HepG2 (cell line): ENCODE measurements around the gene PURB. TPM values are rescaled to one million over a fixed set of nuclear protein-coding genes. Genes with fewer than 3 reads are reported as not detected.

ENCODE experiments used
- ARHGAP35 ChIP-seq: sonication (generic); formaldehyde crosslinking; IDR thresholded peaks from 2 replicates; pipeline ENCODE4 v1.9.0; 2022; ENCODE audit warnings: mild to moderate bottlenecking, inconsistent platforms, moderate library complexity, missing genetic modification reagents, borderline replicate concordance
- CEBPG ChIP-seq: IDR thresholded peaks from 2 replicates; pipeline ENCODE4 v1.6.1; 2016
- CTCF ChIP-seq: sonication (generic); formaldehyde crosslinking; IDR thresholded peaks from 2 replicates; pipeline ENCODE4 v1.5.0; 2020; ENCODE audit warnings: mild to moderate bottlenecking, missing genetic modification reagents, moderate library complexity
- FOSL2 ChIP-seq: sonication (generic); formaldehyde crosslinking; IDR thresholded peaks from 2 replicates; pipeline ENCODE4 v1.4.0; 2020; ENCODE audit warnings: missing genetic modification reagents
- FOXK1 ChIP-seq: sonication (generic); formaldehyde crosslinking; IDR thresholded peaks from 2 replicates; pipeline ENCODE4 v1.4.0; 2020; ENCODE audit warnings: low read depth, missing genetic modification reagents, borderline replicate concordance
- HOXA3 ChIP-seq: sonication (generic); formaldehyde crosslinking; IDR thresholded peaks from 2 replicates; pipeline ENCODE4 v1.5.0; 2020; ENCODE audit warnings: missing genetic modification reagents
- KLF6 ChIP-seq: IDR thresholded peaks from 2 replicates; pipeline ENCODE4 v1.8.0; 2016; ENCODE audit warnings: missing biosample characterization, missing genetic modification reagents
- MEIS1 ChIP-seq: sonication (generic); formaldehyde crosslinking; IDR thresholded peaks from 2 replicates; pipeline ENCODE4 v1.9.0; 2021; ENCODE audit warnings: mild to moderate bottlenecking, missing genetic modification reagents, moderate library complexity, borderline replicate concordance
- MTF2 ChIP-seq: sonication (generic); formaldehyde crosslinking; IDR thresholded peaks from 2 replicates; pipeline ENCODE4 v1.5.0; 2020; ENCODE audit warnings: missing genetic modification reagents, borderline replicate concordance
- MXI1 ChIP-seq: IDR thresholded peaks from 3 replicates; pipeline ENCODE4 v1.6.1; 2012; ENCODE audit warnings: low read depth, low read length, inconsistent platforms, borderline replicate concordance
- MYC ChIP-seq: sonication (generic); formaldehyde crosslinking; IDR thresholded peaks from 2 replicates; pipeline ENCODE4 v1.9.0; 2021; ENCODE audit warnings: missing genetic modification reagents, borderline replicate concordance
- PAF1 ChIP-seq: IDR thresholded peaks from 2 replicates; pipeline ENCODE4 v1.6.1; 2016; ENCODE audit warnings: missing genetic modification reagents, missing compliant biosample characterization
- SAFB2 ChIP-seq: sonication (generic); formaldehyde crosslinking; IDR thresholded peaks from 2 replicates; pipeline ENCODE4 v1.5.1; 2020; ENCODE audit warnings: missing genetic modification reagents, low read depth, mild to moderate bottlenecking, borderline replicate concordance
- SAP130 ChIP-seq: IDR thresholded peaks from 2 replicates; pipeline ENCODE4 v1.6.1; 2016; ENCODE audit warnings: low read depth
- STAG1 ChIP-seq: sonication (generic); formaldehyde crosslinking; IDR thresholded peaks from 2 replicates; pipeline ENCODE4 v1.4.0; 2020; ENCODE audit warnings: missing genetic modification reagents
- ZBTB20 ChIP-seq: sonication (generic); formaldehyde crosslinking; IDR thresholded peaks from 2 replicates; pipeline ENCODE4 v1.8.1; 2023; ENCODE audit warnings: missing genetic modification reagents, low read depth, mild to moderate bottlenecking, borderline replicate concordance
- ZFP36L1 ChIP-seq: sonication (generic); formaldehyde crosslinking; IDR thresholded peaks from 2 replicates; pipeline ENCODE4 v1.8.0; 2022; ENCODE audit warnings: mild to moderate bottlenecking, missing genetic modification reagents, moderate library complexity
- ZNF263 ChIP-seq: sonication (generic); formaldehyde crosslinking; IDR thresholded peaks from 2 replicates; pipeline ENCODE4 v1.4.0; 2020; ENCODE audit warnings: missing genetic modification reagents
- ZNF3 ChIP-seq: IDR thresholded peaks from 2 replicates; pipeline ENCODE4 v1.7.0; 2017; ENCODE audit warnings: inconsistent platforms
- ZNF383 ChIP-seq: sonication (generic); formaldehyde crosslinking; IDR thresholded peaks from 2 replicates; pipeline ENCODE4 v1.4.0; 2020; ENCODE audit warnings: missing genetic modification reagents, mild to moderate bottlenecking, borderline replicate concordance
- ZNF550 ChIP-seq: sonication (generic); formaldehyde crosslinking; IDR thresholded peaks from 2 replicates; pipeline ENCODE4 v1.4.0; 2020; ENCODE audit warnings: mild to moderate bottlenecking, missing genetic modification reagents, borderline replicate concordance
- ZNF660 ChIP-seq: sonication (generic); formaldehyde crosslinking; IDR thresholded peaks from 2 replicates; pipeline ENCODE4 v1.5.1; 2020; ENCODE audit warnings: mild to moderate bottlenecking, low read depth, missing genetic modification reagents, borderline replicate concordance
- ZNF703 ChIP-seq: sonication (generic); formaldehyde crosslinking; IDR thresholded peaks from 2 replicates; pipeline ENCODE4 v1.5.1; 2020; ENCODE audit warnings: missing genetic modification reagents, mild to moderate bottlenecking, moderate library complexity, borderline replicate concordance
- ZNF724P ChIP-seq: sonication (generic); formaldehyde crosslinking; IDR thresholded peaks from 2 replicates; pipeline ENCODE4 v1.8.0; 2022; ENCODE audit warnings: missing genetic modification reagents, borderline replicate concordance
- polyA plus RNA-seq, 8 experiments: library from polyadenylated mRNA; depleted of rRNA in 3 of 8; stranded (reverse) in 7 of 8; unstranded in 1 of 8; fragments of >200 nt; fragmentation: Illumina TruSeq in 4 of 8; extraction: Trizol in 4 of 8; gene quantifications; 2 replicates each; pipeline versions ENCODE4 v1.2.1 to v1.2.3, GENCODE V29; 2011 to 2016; ENCODE audit warnings: low read depth in 4 of 8, missing spikeins in 1 of 8, mixed read lengths in 1 of 8; ENCODE audit not compliant: insufficient read depth in 1 of 8
- total RNA-seq, 5 experiments: library from RNA; depleted of rRNA; stranded (reverse); fragments of >200 nt; fragmentation: Illumina TruSeq; extraction: Trizol; gene quantifications; 2 replicates each; pipeline ENCODE4 v1.2.3, GENCODE V29; 2016; ENCODE audit warnings: low read depth in 1 of 5
- TF ChIP-seq, protein P1 (sequence below): sonication (generic); formaldehyde crosslinking; IDR thresholded peaks from 2 replicates; pipeline ENCODE4 v1.9.0; 2021; ENCODE audit warnings: missing genetic modification reagents, borderline replicate concordance
- TF ChIP-seq, protein P2 (sequence below): sonication (generic); formaldehyde crosslinking; IDR thresholded peaks from 2 replicates; pipeline ENCODE4 v1.8.1; 2023; ENCODE audit warnings: mild to moderate bottlenecking, moderate library complexity, missing genetic modification reagents

PURB gene
- total and polyA plus RNA-seq, 2 of the 13 experiments (the other 11 are each of a cell fraction or from before 2014, with no cell fraction given) = 2.3 to 4.3 TPM

- TF ChIP-seq FOSL2 (CRISPR knock-in tag) (0 out of 2 replicates have a peak, but pooled peaks have one; percentile 16), MEIS1 (CRISPR knock-in tag) (no peak), ZNF383 (CRISPR knock-in tag) (no peak), ZBTB20 (no peak), SAP130 (CRISPR knock-in tag) (peak; percentile 16; the same call in 1 of the 2 replicates), ZNF3 (peak; percentile 76; the same call in 1 of the 2 replicates), ZNF703 (CRISPR knock-in tag) (no peak), MXI1 (peak; percentile 19; the same call in 1 of the 3 replicates), KLF6 (CRISPR knock-in tag) (no peak), MYC (CRISPR knock-in tag) (peak; percentile 33; the same call in 1 of the 2 replicates), ZFP36L1 (CRISPR knock-in tag) (no peak), MTF2 (CRISPR knock-in tag) (no peak), CTCF (peak; percentile 91), FOXK1 (CRISPR knock-in tag) (no peak), ZNF660 (CRISPR knock-in tag) (no peak), PAF1 (CRISPR knock-in tag) (no peak), ZNF550 (CRISPR knock-in tag) (no peak), ZNF263 (CRISPR knock-in tag) (peak; percentile 70), STAG1 (CRISPR knock-in tag) (peak; percentile 93), ARHGAP35 (CRISPR knock-in tag) (no peak), CEBPG (CRISPR knock-in tag) (no peak), ZNF724P (CRISPR knock-in tag) (no peak), HOXA3 (no peak), SAFB2 (CRISPR knock-in tag) (no peak)
- TF ChIP-seq, protein P1, sequence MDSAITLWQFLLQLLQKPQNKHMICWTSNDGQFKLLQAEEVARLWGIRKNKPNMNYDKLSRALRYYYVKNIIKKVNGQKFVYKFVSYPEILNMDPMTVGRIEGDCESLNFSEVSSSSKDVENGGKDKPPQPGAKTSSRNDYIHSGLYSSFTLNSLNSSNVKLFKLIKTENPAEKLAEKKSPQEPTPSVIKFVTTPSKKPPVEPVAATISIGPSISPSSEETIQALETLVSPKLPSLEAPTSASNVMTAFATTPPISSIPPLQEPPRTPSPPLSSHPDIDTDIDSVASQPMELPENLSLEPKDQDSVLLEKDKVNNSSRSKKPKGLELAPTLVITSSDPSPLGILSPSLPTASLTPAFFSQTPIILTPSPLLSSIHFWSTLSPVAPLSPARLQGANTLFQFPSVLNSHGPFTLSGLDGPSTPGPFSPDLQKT (CRISPR knock-in tag) = no peak
- TF ChIP-seq, protein P2, sequence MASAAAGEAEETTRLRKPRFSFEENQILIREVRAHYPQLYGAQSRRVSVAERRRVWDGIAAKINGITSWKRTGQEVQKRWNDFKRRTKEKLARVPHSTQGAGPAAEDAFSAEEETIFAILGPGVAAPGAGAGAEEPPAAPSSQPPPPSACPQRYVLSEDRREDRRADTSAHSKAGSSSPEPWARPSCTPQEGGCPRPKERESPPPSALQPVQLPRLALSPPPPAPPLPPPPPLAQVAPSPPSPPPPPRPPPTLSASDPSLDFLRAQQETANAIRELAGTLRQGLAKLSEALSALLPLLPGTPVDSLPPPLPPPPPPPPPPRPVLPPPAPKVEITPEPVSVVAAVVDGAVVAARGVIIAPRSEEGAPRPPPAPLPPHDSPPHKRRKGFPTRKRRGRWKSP = no peak
- TF ChIP-seq, all 625 proteins: peak for 16
These were observed 36.4 kb upstream of the PURB start (continued) for GRCh38 chr7:44921607-44922350.
